Upper lobe of left lung (tissue), 6 donors: ENCODE measurements around the gene SSPN. TPM values are rescaled to one million over a fixed set of nuclear protein-coding genes. Genes with fewer than 3 reads are reported as not detected.
A peak's percentile ranks its signal among the peaks of the same experiment; 100 is the strongest.

Experiments
- ATAC-seq, 2 donors: fragments of 200-7000 bp; cut with Tn5 transposase; one replicate each; pipeline ENCODE4 v1.9.1; 2022; ENCODE audit warnings: mild to moderate bottlenecking in 2 of 2, moderate library complexity in 2 of 2; ENCODE audit not compliant: low FRiP score in 2 of 2
- DNase-seq, 2 donors: peaks; one replicate each; pipeline ENCODE4 v3.0.0-alpha.2; 2019 to 2020
- H3K27ac ChIP-seq, 4 donors: fragments of 200-600 bp; sonication (generic); one replicate each; pipeline ENCODE4 v1.5.1; 2016 to 2019
- H3K27me3 ChIP-seq, 4 donors: fragments of 200-600 bp; sonication (generic); one replicate each; pipeline ENCODE4 v1.5.1; 2017 to 2019
- H3K36me3 ChIP-seq, 4 donors: fragments of 200-600 bp; sonication (generic); one replicate each; pipeline ENCODE4 v1.5.1; 2016 to 2019
- H3K4me1 ChIP-seq, 4 donors: fragments of 200-600 bp; sonication (generic); one replicate each; pipeline ENCODE4 v1.5.1; 2018 to 2019
- H3K4me3 ChIP-seq, 4 donors: fragments of 200-600 bp; sonication (generic); one replicate each; pipeline ENCODE4 v1.5.1; 2017 to 2019; ENCODE audit warnings: mild to moderate bottlenecking in 2 of 4, moderate library complexity in 1 of 4
- H3K9me3 ChIP-seq, 4 donors: fragments of 200-600 bp; sonication (generic); one replicate each; pipeline ENCODE4 v1.5.1; 2018 to 2019
- EP300 ChIP-seq, 4 donors: sonication (generic); formaldehyde crosslinking; IDR thresholded peaks; one replicate each; pipeline ENCODE4 v1.5.1; 2017; ENCODE audit warnings: antibody characterized with exemption in 4 of 4, control low read depth in 2 of 4
- POLR2A ChIP-seq, 4 donors: fragments of 450-650 bp; IDR thresholded peaks; one replicate each; pipeline ENCODE4 v1.5.1; 2016 to 2017; ENCODE audit warnings: antibody characterized with exemption in 4 of 4, mild to moderate bottlenecking in 2 of 4
- POLR2AphosphoS5 ChIP-seq, 2 donors: sonication (generic); formaldehyde crosslinking; IDR thresholded peaks; one replicate each; pipeline ENCODE4 v1.5.1; 2017; ENCODE audit warnings: antibody characterized with exemption in 2 of 2
- whole genome bisulfite sequencing, 2 donors: methylation state at CpG; one replicate each; pipeline ENCODE4 v1.1.5; 2017 to 2018; 5-methylcytosine and 5-hydroxymethylcytosine counted together
- total RNA-seq, 6 donors: library from RNA; depleted of rRNA in 4 of 6; stranded (reverse); fragments of >200 nt in 4 of 6; gene quantifications; one replicate each; pipeline versions ENCODE4 v1.1.0 to v1.2.1, GENCODE V29; 2016 to 2021
- TF ChIP-seq, protein P1 (sequence below), 6 experiments: fragments of 450-650 bp in 4 of 6; fragments of 200-600 bp in 2 of 6; sonication (generic) in 2 of 6; IDR thresholded peaks; one replicate each; pipeline ENCODE4 v1.5.1; 2016 to 2019; ENCODE audit warnings: antibody characterized with exemption in 6 of 6
- donor health status: DM: no; HTN: no; CAD: no; lungs with moderate emphysema.
- donor health status: DM: no; HTN: yes; CAD: no; lungs with severe emphysema.

Gene SSPN
- total RNA-seq, 6 donors from 2014 or later, result 1.0 to 38.8 (median 10.0) TPM

DNA sequence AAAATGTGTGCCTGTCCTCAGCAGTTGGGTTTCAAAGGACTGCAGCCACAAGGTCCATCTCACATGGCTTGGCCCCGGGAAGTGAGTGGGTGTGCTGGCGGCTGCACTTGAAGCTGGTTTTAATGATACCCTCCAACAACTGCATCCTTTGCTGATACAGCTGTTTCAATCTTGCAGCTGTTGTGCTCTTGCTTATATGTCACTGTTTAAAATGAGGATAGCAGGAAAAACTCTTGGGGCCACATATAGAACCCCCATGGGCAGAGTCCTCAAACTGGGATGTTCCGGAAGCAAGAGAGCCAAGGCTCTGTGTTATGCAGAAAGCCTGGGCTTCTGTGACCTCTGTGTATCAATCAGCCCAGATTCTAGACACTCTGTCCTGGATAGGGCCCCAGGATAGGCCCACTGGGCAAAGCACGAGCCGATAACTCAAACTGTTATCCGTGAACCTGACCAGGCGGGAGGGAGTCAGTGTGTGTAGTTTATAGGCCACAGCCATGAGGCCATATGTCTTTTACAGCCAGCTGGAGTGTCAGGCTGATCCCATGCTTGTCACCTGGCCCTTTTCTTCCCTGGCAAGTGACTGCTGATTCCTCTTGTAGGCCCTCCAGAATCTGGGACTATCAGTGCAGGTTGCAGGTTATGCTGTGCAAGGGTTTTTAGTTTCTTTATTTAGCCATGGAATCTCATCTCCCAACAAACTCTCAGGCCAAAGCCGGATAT, 74.3 kb downstream of the SSPN start:
- no peak for DNase-seq

DNA sequence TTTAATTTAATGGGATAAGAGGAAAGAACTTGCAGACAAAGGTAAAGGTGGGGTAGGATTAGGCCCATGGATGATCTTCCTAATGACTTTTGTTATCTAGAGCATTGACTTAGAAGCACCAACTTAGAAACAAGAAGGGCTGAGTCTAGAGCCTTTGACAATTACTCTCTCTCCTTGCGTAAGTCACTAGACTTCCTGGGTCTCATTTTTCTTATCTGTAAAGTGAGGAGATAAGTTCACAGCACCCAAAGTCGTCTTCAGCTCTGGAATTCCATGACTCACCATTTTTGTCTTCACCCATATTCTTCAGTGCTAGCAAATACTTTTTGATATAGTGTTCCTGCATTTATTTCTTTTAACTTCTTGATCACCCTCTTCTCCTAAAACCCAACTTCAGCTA, 75.7 kb downstream of the SSPN start:
- 68 to 72% methylated on average over 2 of the region's 2 CpGs for WGBS, 2 donors
- no peak overlapping the region for H3K4me3 ChIP-seq
- no peaks in the 10 kb centered on the region for H3K27me3 ChIP-seq
- H3K36me3 ChIP-seq, result no peaks in the 10 kb centered on the region
- H3K27ac ChIP-seq, result no peak overlapping the region
- ATAC-seq, result no peak
- H3K9me3 ChIP-seq, result no peaks in the 10 kb centered on the region
- peaks cover 22 to 27% (median 25%) of the 10 kb centered on the region in 4 donors for H3K4me1 ChIP-seq
- no peak for DNase-seq
- TF ChIP-seq POLR2A (IDR thresholded peaks at IDR 0.05) (no peak), POLR2AphosphoS5 (IDR thresholded peaks at IDR 0.05) (no peak), EP300 (IDR thresholded peaks at IDR 0.05) (no peak)
- TF ChIP-seq, protein P1, sequence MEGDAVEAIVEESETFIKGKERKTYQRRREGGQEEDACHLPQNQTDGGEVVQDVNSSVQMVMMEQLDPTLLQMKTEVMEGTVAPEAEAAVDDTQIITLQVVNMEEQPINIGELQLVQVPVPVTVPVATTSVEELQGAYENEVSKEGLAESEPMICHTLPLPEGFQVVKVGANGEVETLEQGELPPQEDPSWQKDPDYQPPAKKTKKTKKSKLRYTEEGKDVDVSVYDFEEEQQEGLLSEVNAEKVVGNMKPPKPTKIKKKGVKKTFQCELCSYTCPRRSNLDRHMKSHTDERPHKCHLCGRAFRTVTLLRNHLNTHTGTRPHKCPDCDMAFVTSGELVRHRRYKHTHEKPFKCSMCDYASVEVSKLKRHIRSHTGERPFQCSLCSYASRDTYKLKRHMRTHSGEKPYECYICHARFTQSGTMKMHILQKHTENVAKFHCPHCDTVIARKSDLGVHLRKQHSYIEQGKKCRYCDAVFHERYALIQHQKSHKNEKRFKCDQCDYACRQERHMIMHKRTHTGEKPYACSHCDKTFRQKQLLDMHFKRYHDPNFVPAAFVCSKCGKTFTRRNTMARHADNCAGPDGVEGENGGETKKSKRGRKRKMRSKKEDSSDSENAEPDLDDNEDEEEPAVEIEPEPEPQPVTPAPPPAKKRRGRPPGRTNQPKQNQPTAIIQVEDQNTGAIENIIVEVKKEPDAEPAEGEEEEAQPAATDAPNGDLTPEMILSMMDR (IDR thresholded peaks at IDR 0.05), result no peak

More for the DNA sequence above, 74.3 kb downstream of the SSPN start:
- TF ChIP-seq POLR2A (IDR thresholded peaks at IDR 0.05), result no peak
- no peak for TF ChIP-seq POLR2AphosphoS5 (IDR thresholded peaks at IDR 0.05)
- TF ChIP-seq EP300 (IDR thresholded peaks at IDR 0.05), result no peak
- TF ChIP-seq, protein P1 (IDR thresholded peaks at IDR 0.05), result no peak
- Histone ChIP-seq H3K36me3 (no peaks in the 10 kb centered on the region), H3K9me3 (no peaks in the 10 kb centered on the region), H3K4me3 (no peak overlapping the region), H3K27me3 (no peaks in the 10 kb centered on the region), H3K4me1 (peaks cover 14 to 19% (median 18%) of the 10 kb centered on the region in 4 donors), H3K27ac (no peak overlapping the region)
- 80 to 88% methylated on average over 5 to 8 of the region's 8 CpGs for WGBS, 2 donors
- ATAC-seq, result no peak

DNA sequence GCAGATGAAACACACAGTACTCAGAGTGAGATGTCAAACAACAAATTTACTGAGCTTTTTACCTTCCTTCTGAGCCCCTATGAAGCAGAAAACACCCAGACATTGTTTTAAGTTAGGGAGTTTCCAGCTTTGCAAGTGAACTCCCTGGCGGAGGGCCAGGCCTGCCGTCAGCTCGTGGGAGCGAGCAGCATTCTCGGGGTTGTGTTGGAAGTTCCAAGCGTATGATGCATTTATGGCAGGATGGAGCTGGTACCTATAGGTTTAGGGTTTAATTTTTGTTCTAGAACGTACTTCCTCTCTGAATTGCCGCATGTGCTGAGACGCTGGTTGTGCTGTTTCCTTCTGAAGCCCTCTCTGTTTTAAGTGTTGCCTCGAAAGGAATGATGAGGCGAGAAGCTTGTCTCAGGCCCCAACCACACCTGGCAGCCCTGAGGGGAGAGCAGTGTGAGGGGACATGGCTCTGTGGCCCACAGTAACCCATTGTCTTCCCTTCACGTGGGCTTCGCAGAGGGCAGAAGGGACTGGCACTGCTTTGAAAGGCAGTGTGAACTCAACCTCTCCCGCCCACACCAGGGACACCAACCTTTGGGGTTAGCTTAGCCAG, 76.6 kb downstream of the SSPN start:
- Histone ChIP-seq H3K4me3 (no peak overlapping the region), H3K4me1 (peaks cover 22 to 31% (median 25%) of the 10 kb centered on the region in 4 donors), H3K27ac (no peak overlapping the region), H3K36me3 (no peaks in the 10 kb centered on the region), H3K27me3 (no peaks in the 10 kb centered on the region), H3K9me3 (no peaks in the 10 kb centered on the region)
- TF ChIP-seq EP300 (IDR thresholded peaks at IDR 0.05) (no peak), POLR2A (IDR thresholded peaks at IDR 0.05) (no peak), POLR2AphosphoS5 (IDR thresholded peaks at IDR 0.05) (no peak)
- TF ChIP-seq, protein P1 (IDR thresholded peaks at IDR 0.05), result no peak
- ATAC-seq, result peak in 1 of 2 donors; percentile 18
- peak; percentile 50 to 92 for DNase-seq
- WGBS, 2 donors, result 52 to 78% methylated on average over 8 to 14 of the region's 14 CpGs

DNA sequence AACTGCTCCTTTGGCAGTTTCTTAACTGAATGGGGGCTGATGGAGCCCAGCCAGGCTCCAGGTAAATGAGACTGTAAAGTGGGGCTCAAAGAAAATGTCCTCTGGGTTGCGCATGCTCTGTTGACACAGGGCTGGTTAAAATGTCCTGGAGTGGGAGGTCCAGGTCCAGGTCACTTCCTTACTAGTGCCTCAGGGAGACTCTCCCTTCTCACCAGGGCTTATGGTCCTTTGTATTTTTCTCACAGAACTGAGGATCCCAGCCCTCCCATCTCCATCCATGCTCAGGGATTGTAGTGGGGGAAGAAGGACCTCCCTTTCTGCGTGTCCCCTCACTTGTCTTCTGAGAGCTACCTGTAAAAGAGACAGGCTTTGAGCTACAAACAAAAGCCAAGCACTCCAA, 77.5 kb downstream of the SSPN start:
- peaks cover 22 to 34% (median 25%) of the 10 kb centered on the region in 4 donors for H3K4me1 ChIP-seq
- 93 to 100% methylated on average over 2 of the region's 2 CpGs for WGBS, 2 donors
- TF ChIP-seq EP300 (IDR thresholded peaks at IDR 0.05), result no peak
- TF ChIP-seq POLR2A (IDR thresholded peaks at IDR 0.05), result no peak
- TF ChIP-seq, protein P1 (IDR thresholded peaks at IDR 0.05), result no peak
- TF ChIP-seq POLR2AphosphoS5 (IDR thresholded peaks at IDR 0.05), result no peak
- H3K4me3 ChIP-seq, result no peak overlapping the region
- H3K36me3 ChIP-seq, result no peaks in the 10 kb centered on the region
- ATAC-seq (no peak), DNase-seq (no peak)
- H3K27ac ChIP-seq, result no peak overlapping the region
- no peaks in the 10 kb centered on the region for H3K9me3 ChIP-seq
- no peaks in the 10 kb centered on the region for H3K27me3 ChIP-seq
